ENCODE data around the gene SHC2. TPM values are rescaled to one million over a fixed set of nuclear protein-coding genes. Genes with fewer than 3 reads are reported as not detected.

SHC2 gene
- total and polyA plus RNA-seq, 2 of the 13 experiments (the other 11 are each of a cell fraction or from before 2014, with no cell fraction given): 9.0 to 18.3 TPM

- TF ChIP-seq THAP8 (CRISPR knock-in tag; IDR thresholded peaks at IDR 0.05; ENCODE audit: borderline replicate concordance) (no peak), TBL1XR1 (IDR thresholded peaks at IDR 0.05; ENCODE audit: borderline replicate concordance, low read length, partially characterized antibody) (no peak), ELF1 (CRISPR knock-in tag; IDR thresholded peaks at IDR 0.05) (no peak), ZNF280D (CRISPR knock-in tag; IDR thresholded peaks at IDR 0.05) (0 out of 2 replicates have a peak, but pooled peaks have one; percentile 40), MEF2D (CRISPR knock-in tag; IDR thresholded peaks at IDR 0.05) (no peak; the same call in 1 of the 2 replicates), TOPORS (CRISPR knock-in tag; IDR thresholded peaks at IDR 0.05) (no peak), ATF1 (CRISPR knock-in tag; IDR thresholded peaks at IDR 0.05) (no peak), ZNF574 (CRISPR knock-in tag; IDR thresholded peaks at IDR 0.05) (peak; percentile 95), NRL (CRISPR knock-in tag; IDR thresholded peaks at IDR 0.05; ENCODE audit: borderline replicate concordance) (peak; percentile 65; the same call in 1 of the 2 replicates), RAD51 (IDR thresholded peaks at IDR 0.05; ENCODE audit: borderline replicate concordance) (no peak), RXRB (CRISPR knock-in tag; IDR thresholded peaks at IDR 0.05; ENCODE audit: borderline replicate concordance) (peak; percentile 77), ZNF775 (CRISPR knock-in tag; IDR thresholded peaks at IDR 0.05; ENCODE audit: borderline replicate concordance) (peak; percentile 82; the same call in 1 of the 2 replicates), HMG20B (CRISPR knock-in tag; conservative IDR thresholded peaks at IDR 0.05) (no peak), ZNF10 (CRISPR knock-in tag; IDR thresholded peaks at IDR 0.05; ENCODE audit: borderline replicate concordance, low read depth) (no peak), ZNF614 (CRISPR knock-in tag; IDR thresholded peaks at IDR 0.05; ENCODE audit: borderline replicate concordance) (no peak), ZNF264 (CRISPR knock-in tag; IDR thresholded peaks at IDR 0.05) (no peak; the same call in none of the 2 replicates), ZNF609 (CRISPR knock-in tag; IDR thresholded peaks at IDR 0.05; ENCODE audit: borderline replicate concordance) (no peak)
These were observed 45.8 kb upstream of the SHC2 start (continued) for GRCh38 chr19:506404-507285.
